Skeletal muscle satellite cell (primary cell): ENCODE measurements around the gene PIK3IP1.
"Not testable (repeated sequence)": the region's sequence is repeated elsewhere in the genome, so short reads cannot be mapped to it uniquely, and the experiment has no call there.

Source experiments
- H3K27me3 ChIP-seq: 2 replicates; pipeline ENCODE4 v1.7.0; 2013; ENCODE audit warnings: low read length; ENCODE audit not compliant: control insufficient read depth, insufficient read depth
- H3K36me3 ChIP-seq: 2 replicates; pipeline ENCODE4 v1.7.0; 2013; ENCODE audit warnings: mild to moderate bottlenecking, control low read depth, low read length; ENCODE audit not compliant: insufficient read depth
- H3K4me1 ChIP-seq: 2 replicates; pipeline ENCODE4 v1.7.0; 2013; ENCODE audit warnings: low read length; ENCODE audit not compliant: control insufficient read depth, insufficient read depth
- H3K4me2 ChIP-seq: 2 replicates; pipeline ENCODE4 v1.7.0; 2013; ENCODE audit warnings: mild to moderate bottlenecking, low read length
- H3K4me3 ChIP-seq: 2 replicates; pipeline ENCODE4 v1.7.0; 2013; ENCODE audit warnings: low read length
- H3K9ac ChIP-seq: 2 replicates; pipeline ENCODE4 v1.7.0; 2013; ENCODE audit warnings: mild to moderate bottlenecking, low read depth, low read length, moderate library complexity
- H3K9me3 ChIP-seq: replicated peaks from 2 replicates; pipeline ENCODE4 v1.7.0; 2013; ENCODE audit warnings: mild to moderate bottlenecking, control low read depth, low read length

Gene PIK3IP1

GRCh38 chr22:31244943-31245451, 47.3 kb downstream of the PIK3IP1 start:
- no peak overlapping the region for H3K4me3 ChIP-seq
- peaks cover 69% of the 10 kb centered on the region for H3K4me1 ChIP-seq
- H3K9me3 ChIP-seq = no peaks in the 10 kb centered on the region
- peak overlapping the region; percentile 64 for H3K9ac ChIP-seq
- H3K36me3 ChIP-seq = no peaks in the 10 kb centered on the region
- H3K4me2 ChIP-seq = peak overlapping the region; percentile 49
- H3K27me3 ChIP-seq = no peaks in the 10 kb centered on the region

- Histone ChIP-seq H3K9me3 (no peaks in the 10 kb centered on the region), H3K4me3 (peak overlapping the region; percentile 15), H3K27me3 (no peaks in the 10 kb centered on the region), H3K9ac (peak overlapping the region; percentile 64), H3K4me1 (peaks cover 67% of the 10 kb centered on the region), H3K4me2 (peak overlapping the region; percentile 68), H3K36me3 (no peaks in the 10 kb centered on the region)
Measured at GRCh38 chr22:31244046-31244942, 48.0 kb downstream of the PIK3IP1 start.

- H3K4me3 ChIP-seq = peak overlapping the region; percentile 15
- peak overlapping the region; percentile 54 for H3K9ac ChIP-seq
- peaks cover 60% of the 10 kb centered on the region for H3K4me1 ChIP-seq
Measured at GRCh38 chr22:31243339-31244045, 48.8 kb downstream of the PIK3IP1 start.

GRCh38 chr22:31241936-31242335, 50.4 kb downstream of the PIK3IP1 start:
- Histone ChIP-seq H3K27me3 (no peaks in the 10 kb centered on the region), H3K4me3 (no peak overlapping the region), H3K4me2 (peak overlapping the region; percentile 36), H3K9me3 (no peaks in the 10 kb centered on the region), H3K4me1 (peaks cover 53% of the 10 kb centered on the region), H3K36me3 (no peaks in the 10 kb centered on the region), H3K9ac (no peak overlapping the region)

More at GRCh38 chr22:31243339-31244045, 48.8 kb downstream of the PIK3IP1 start:
- Histone ChIP-seq H3K27me3 (no peaks in the 10 kb centered on the region), H3K4me2 (peak overlapping the region; percentile 68), H3K36me3 (no peaks in the 10 kb centered on the region), H3K9me3 (no peaks in the 10 kb centered on the region)

- H3K4me2 ChIP-seq = peak overlapping the region; percentile 36
- H3K4me3 ChIP-seq = no peak overlapping the region
- H3K27me3 ChIP-seq = no peaks in the 10 kb centered on the region
- H3K9ac ChIP-seq = no peak overlapping the region
- H3K9me3 ChIP-seq = no peaks in the 10 kb centered on the region
- H3K36me3 ChIP-seq = no peaks in the 10 kb centered on the region
- H3K4me1 ChIP-seq = peaks cover 53% of the 10 kb centered on the region
Measured at GRCh38 chr22:31241200-31241599, 51.1 kb downstream of the PIK3IP1 start.

- no peak overlapping the region for H3K4me3 ChIP-seq
- no peaks in the 10 kb centered on the region for H3K9me3 ChIP-seq
- H3K4me2 ChIP-seq = no peak overlapping the region
- H3K27me3 ChIP-seq = no peaks in the 10 kb centered on the region
- no peak overlapping the region for H3K9ac ChIP-seq
- H3K36me3 ChIP-seq = no peaks in the 10 kb centered on the region
- peaks cover 51% of the 10 kb centered on the region for H3K4me1 ChIP-seq
Measured at GRCh38 chr22:31239771-31240370, 52.4 kb downstream of the PIK3IP1 start.

- H3K27me3 ChIP-seq = no peaks in the 10 kb centered on the region
- H3K36me3 ChIP-seq = no peaks in the 10 kb centered on the region
- H3K4me1 ChIP-seq = peaks cover 33% of the 10 kb centered on the region
- no peak overlapping the region for H3K9ac ChIP-seq
- H3K4me3 ChIP-seq = no peak overlapping the region
- no peak overlapping the region for H3K4me2 ChIP-seq
- no peaks in the 10 kb centered on the region for H3K9me3 ChIP-seq
Measured at GRCh38 chr22:31238057-31238456, 54.2 kb downstream of the PIK3IP1 start.

- H3K27me3 ChIP-seq, H3K9me3 ChIP-seq, H3K4me3 ChIP-seq, H3K36me3 ChIP-seq, H3K9ac ChIP-seq, H3K4me2 ChIP-seq: not testable (repeated sequence)
- peaks cover 12% of the 10 kb centered on the region for H3K4me1 ChIP-seq
Measured at GRCh38 chr22:31236044-31236443, 56.2 kb downstream of the PIK3IP1 start.

GRCh38 chr22:31235081-31235480, 57.2 kb downstream of the PIK3IP1 start:
- no peaks in the 10 kb centered on the region for H3K9me3 ChIP-seq
- peaks cover 6% of the 10 kb centered on the region for H3K4me1 ChIP-seq
- no peak overlapping the region for H3K4me3 ChIP-seq

GRCh38 chr22:31233001-31233400, 59.3 kb downstream of the PIK3IP1 start:
- H3K36me3 ChIP-seq = no peaks in the 10 kb centered on the region
- no peak overlapping the region for H3K4me3 ChIP-seq

More at GRCh38 chr22:31235081-31235480, 57.2 kb downstream of the PIK3IP1 start:
- Histone ChIP-seq H3K9ac (no peak overlapping the region), H3K4me2 (no peak overlapping the region), H3K36me3 (no peaks in the 10 kb centered on the region), H3K27me3 (no peaks in the 10 kb centered on the region)

More at GRCh38 chr22:31233001-31233400, 59.3 kb downstream of the PIK3IP1 start:
- Histone ChIP-seq H3K9me3 (no peaks in the 10 kb centered on the region), H3K4me2 (no peak overlapping the region), H3K9ac (no peak overlapping the region), H3K27me3 (no peaks in the 10 kb centered on the region), H3K4me1 (no peaks in the 10 kb centered on the region)
